ENCODE results near the gene MORC4. TPM values are rescaled to one million over a fixed set of nuclear protein-coding genes. Genes with fewer than 3 reads are reported as not detected.

The MORC4 gene
- total RNA-seq, 3 donors from 2014 or later, result 7.6 to 9.7 (median 8.0) TPM

DNA sequence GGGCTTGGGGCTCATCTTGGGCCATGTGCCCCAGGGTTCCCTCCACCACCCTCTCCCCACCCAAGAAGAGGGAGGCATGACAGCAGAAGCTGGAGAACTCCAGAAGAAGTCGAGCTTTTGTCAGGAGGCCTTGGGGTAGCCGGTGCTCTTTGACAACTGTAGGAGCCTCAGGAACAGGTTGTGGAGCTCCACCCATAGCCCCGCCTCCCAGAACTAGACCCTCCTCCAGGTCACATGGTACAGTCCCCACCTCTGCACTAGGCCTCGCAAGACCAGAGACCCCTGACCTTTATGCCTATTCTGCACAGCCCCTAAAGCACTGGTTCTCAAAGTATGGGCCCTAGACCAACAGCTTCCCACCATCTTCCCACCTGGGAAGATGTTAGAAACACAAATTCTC is 8.0 kb upstream of the MORC4 start:
- H3K4me1 ChIP-seq (ENCODE audit: low read depth), result no peaks in the 10 kb centered on the region

DNA sequence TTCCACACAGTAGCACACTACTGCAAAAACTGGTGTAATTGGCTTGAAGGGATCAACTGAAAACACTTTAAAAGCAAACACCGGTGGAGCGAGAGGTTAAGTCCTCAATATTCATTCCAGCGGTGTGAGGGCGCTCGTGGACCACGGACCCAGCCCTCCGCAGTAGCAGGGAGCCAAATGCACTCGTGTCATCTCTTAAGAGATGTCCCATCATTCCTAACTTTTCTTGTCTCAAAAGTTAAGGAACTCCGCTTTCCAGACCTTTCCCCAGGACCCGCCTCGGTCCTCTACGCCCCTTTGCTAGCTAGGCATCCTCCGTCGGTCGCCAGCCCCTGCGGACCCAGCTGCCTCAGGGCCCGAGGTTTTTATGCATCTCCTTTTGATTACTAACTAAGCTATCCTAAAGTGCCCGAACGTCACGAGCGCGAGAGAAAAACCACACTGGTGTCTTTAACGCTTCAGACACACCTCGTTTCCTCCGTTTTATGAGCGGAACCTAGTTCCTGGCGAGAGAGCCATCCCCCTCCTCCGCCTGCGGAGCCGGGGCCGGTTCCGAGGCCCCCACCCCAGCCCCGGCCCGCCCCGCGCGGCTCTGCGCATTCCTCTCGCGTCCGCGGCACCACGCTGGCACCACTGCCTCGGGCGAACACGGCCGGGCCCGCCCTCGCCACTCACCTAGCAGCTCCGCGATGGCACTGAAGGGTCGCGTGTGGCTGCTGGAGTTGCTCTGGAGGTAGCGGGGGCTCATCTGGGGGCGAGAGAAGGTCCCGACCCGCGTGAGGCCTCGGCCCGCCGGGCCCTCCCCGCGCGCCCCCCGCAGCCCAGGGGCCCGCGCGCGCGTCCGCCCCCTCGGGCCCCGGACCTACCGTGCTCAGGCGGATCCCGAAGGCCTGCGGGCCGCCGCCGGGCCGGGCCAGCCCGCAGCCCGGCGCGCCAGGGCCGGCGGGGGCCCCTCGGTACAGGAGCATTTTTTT is 723 bp downstream of the MORC4 start:
- Histone ChIP-seq H3K36me3 (ENCODE audit: low read depth) (no peaks in the 10 kb centered on the region), H3K4me1 (ENCODE audit: low read depth) (no peaks in the 10 kb centered on the region), H3K9me3 (no peaks in the 10 kb centered on the region), H3K4me3 (peak overlapping the region; percentile 32)
- TF ChIP-seq, protein P1, sequence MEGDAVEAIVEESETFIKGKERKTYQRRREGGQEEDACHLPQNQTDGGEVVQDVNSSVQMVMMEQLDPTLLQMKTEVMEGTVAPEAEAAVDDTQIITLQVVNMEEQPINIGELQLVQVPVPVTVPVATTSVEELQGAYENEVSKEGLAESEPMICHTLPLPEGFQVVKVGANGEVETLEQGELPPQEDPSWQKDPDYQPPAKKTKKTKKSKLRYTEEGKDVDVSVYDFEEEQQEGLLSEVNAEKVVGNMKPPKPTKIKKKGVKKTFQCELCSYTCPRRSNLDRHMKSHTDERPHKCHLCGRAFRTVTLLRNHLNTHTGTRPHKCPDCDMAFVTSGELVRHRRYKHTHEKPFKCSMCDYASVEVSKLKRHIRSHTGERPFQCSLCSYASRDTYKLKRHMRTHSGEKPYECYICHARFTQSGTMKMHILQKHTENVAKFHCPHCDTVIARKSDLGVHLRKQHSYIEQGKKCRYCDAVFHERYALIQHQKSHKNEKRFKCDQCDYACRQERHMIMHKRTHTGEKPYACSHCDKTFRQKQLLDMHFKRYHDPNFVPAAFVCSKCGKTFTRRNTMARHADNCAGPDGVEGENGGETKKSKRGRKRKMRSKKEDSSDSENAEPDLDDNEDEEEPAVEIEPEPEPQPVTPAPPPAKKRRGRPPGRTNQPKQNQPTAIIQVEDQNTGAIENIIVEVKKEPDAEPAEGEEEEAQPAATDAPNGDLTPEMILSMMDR (IDR thresholded peaks at IDR 0.05), result no peak
- ATAC-seq, result peak; percentile 67
- peak; percentile 60 to 64 (median 62) for DNase-seq
- intact Hi-C loops (cut with DNase I, micrococcal nuclease), result no loop called here

More for the DNA sequence above, 8.0 kb upstream of the MORC4 start:
- DNase-seq (no peak), ATAC-seq (no peak)
- no peaks in the 10 kb centered on the region for H3K36me3 ChIP-seq (ENCODE audit: low read depth)
- H3K4me3 ChIP-seq, result no peak overlapping the region
- no peaks in the 10 kb centered on the region for H3K9me3 ChIP-seq
- TF ChIP-seq, protein P1 (IDR thresholded peaks at IDR 0.05), result no peak
- intact Hi-C loops (cut with DNase I, micrococcal nuclease), result no loop called here

DNA sequence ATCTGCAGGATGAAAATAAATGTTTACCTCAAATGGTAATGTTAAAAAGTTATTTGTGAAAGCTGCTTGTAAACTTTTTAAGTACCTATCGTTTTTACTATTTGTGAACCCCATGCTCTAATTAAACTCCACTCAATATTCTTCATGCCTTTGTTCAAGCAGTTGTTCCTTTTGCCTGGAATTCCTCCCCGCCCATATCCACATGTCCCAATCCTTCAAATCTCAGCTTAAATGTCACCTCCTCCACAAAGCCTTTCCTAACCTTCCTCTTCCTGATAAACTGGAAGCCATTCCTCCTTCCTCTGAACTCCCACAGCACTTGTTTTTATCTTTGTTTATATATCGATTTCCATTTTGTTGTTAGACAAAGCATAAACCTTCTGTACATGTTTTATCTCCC is 2.4 kb downstream of the MORC4 start:
- DNase-seq, result no peak
- no peaks in the 10 kb centered on the region for H3K36me3 ChIP-seq (ENCODE audit: low read depth)
- no peak for ATAC-seq
- H3K4me3 ChIP-seq, result no peak overlapping the region
- intact Hi-C loops (cut with DNase I, micrococcal nuclease), result no loop called here
- no peaks in the 10 kb centered on the region for H3K4me1 ChIP-seq (ENCODE audit: low read depth)
- H3K9me3 ChIP-seq, result no peaks in the 10 kb centered on the region
- TF ChIP-seq, protein P1 (IDR thresholded peaks at IDR 0.05), result no peak

DNA sequence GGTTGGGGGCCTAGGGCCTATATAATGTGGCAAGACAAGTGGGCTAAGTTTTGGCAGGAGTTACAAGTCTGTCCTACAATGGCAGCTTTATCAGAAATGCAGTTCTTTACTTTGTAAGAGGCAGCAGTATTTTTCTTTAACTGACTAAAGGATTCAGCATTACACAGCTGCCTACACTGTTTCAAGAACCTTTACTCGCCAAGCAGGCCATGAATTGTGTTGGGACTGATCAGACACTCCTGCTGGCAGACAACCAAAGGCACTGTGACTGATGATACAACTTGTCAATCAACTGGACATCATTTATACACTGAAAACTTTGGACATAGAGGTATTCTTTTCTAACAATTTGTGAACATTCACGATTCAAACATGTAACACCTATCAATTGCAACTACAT is 4.3 kb downstream of the MORC4 start:
- no peaks in the 10 kb centered on the region for H3K9me3 ChIP-seq
- H3K4me3 ChIP-seq, result no peak overlapping the region
- DNase-seq (no peak), ATAC-seq (no peak)
- H3K36me3 ChIP-seq (ENCODE audit: low read depth), result no peaks in the 10 kb centered on the region
- intact Hi-C loops (cut with DNase I, micrococcal nuclease), result no loop called here
- no peaks in the 10 kb centered on the region for H3K4me1 ChIP-seq (ENCODE audit: low read depth)
- TF ChIP-seq, protein P1 (IDR thresholded peaks at IDR 0.05), result no peak

DNA sequence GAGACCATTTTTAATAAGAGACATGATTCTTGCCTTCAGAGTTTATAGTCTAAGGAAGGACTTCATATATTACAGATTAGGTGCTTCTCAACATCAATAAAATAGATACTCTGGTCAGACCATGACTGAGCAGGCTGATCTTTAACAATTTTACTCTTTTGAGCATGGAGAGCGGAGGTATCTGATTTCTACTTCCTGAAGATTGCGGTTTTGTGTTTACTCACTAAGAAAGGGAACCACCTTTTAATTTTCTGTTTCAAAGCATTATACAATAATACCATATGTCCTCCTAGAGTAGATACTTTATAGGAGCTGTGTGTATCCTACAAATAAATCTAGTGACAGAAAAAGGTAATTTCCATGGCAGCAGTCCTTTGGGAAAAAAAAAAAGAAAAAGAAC is 12.5 kb downstream of the MORC4 start:
- Histone ChIP-seq H3K36me3 (ENCODE audit: low read depth) (no peaks in the 10 kb centered on the region), H3K4me3 (no peak overlapping the region), H3K9me3 (no peaks in the 10 kb centered on the region), H3K4me1 (ENCODE audit: low read depth) (no peaks in the 10 kb centered on the region)
- no peak for DNase-seq
- intact Hi-C loops (cut with DNase I, micrococcal nuclease), result no loop called here
- TF ChIP-seq, protein P1 (IDR thresholded peaks at IDR 0.05), result no peak
- ATAC-seq, result no peak

Measured in mucosa of descending colon (tissue), 3 donors.